Liver (tissue), 9 donors: ENCODE results near the gene CHRM2. TPM values are rescaled to one million over a fixed set of nuclear protein-coding genes. Genes with fewer than 3 reads are reported as not detected.

Experiments
- DNase-seq: peaks from one replicate; pipeline ENCODE4 v3.0.0-alpha.2; 2017; ENCODE audit warnings: low spot score
- H3K27ac ChIP-seq, 2 donors: one replicate each; pipeline ENCODE4 v1.7.0; 2013; ENCODE audit warnings: inconsistent platforms in 2 of 2, low read length in 2 of 2, control low read depth in 1 of 2, low read depth in 1 of 2, mild to moderate bottlenecking in 1 of 2
- H3K27me3 ChIP-seq, 4 donors: one replicate each; pipeline versions ENCODE4 v1.6.1 to v1.7.0; 2013; ENCODE audit warnings: low read length in 3 of 4, inconsistent platforms in 1 of 4, mild to moderate bottlenecking in 1 of 4, moderate library complexity in 1 of 4; ENCODE audit not compliant: control insufficient read depth in 4 of 4, insufficient read depth in 4 of 4
- H3K36me3 ChIP-seq, 4 donors: one replicate each; pipeline versions ENCODE4 v1.6.1 to v1.7.0; 2013; ENCODE audit warnings: low read length in 3 of 4, mild to moderate bottlenecking in 3 of 4, low read depth in 1 of 4, moderate library complexity in 1 of 4; ENCODE audit not compliant: control insufficient read depth in 4 of 4, insufficient read depth in 3 of 4
- H3K4me1 ChIP-seq, 4 donors: one replicate each; pipeline versions ENCODE4 v1.6.1 to v1.7.0; 2013; ENCODE audit warnings: low read length in 3 of 4, mild to moderate bottlenecking in 3 of 4, moderate library complexity in 1 of 4; ENCODE audit not compliant: control insufficient read depth in 4 of 4, insufficient read depth in 4 of 4
- H3K4me3 ChIP-seq, 3 donors: one replicate each; pipeline versions ENCODE4 v1.6.1 to v1.7.0; 2013; ENCODE audit warnings: low read length in 3 of 3, control low read depth in 1 of 3, low read depth in 1 of 3, mild to moderate bottlenecking in 1 of 3
- H3K9ac ChIP-seq, 2 donors: one replicate each; pipeline ENCODE4 v1.7.0; 2013; ENCODE audit warnings: low read length in 2 of 2, mild to moderate bottlenecking in 2 of 2, moderate library complexity in 2 of 2, control low read depth in 1 of 2, low read depth in 1 of 2
- H3K9me3 ChIP-seq, 4 donors: one replicate each; pipeline versions ENCODE4 v1.6.1 to v1.7.0; 2013; ENCODE audit warnings: low read length in 3 of 4; ENCODE audit not compliant: control insufficient read depth in 4 of 4
- EGR1 ChIP-seq, 2 donors: IDR thresholded peaks; 2 replicates each; pipeline ENCODE4 v1.6.1; 2016 to 2018; ENCODE audit warnings: antibody characterized with exemption in 2 of 2, low read depth in 2 of 2
- FOXA1 ChIP-seq: IDR thresholded peaks from 2 replicates; pipeline ENCODE4 v1.6.1; 2016; ENCODE audit warnings: antibody characterized with exemption
- FOXA2 ChIP-seq: IDR thresholded peaks from 2 replicates; pipeline ENCODE4 v1.6.1; 2016; ENCODE audit warnings: antibody characterized with exemption
- HNF4A ChIP-seq, 2 donors: conservative IDR thresholded peaks; 2 replicates each; pipeline ENCODE4 v1.6.1; 2016; ENCODE audit warnings: antibody characterized with exemption in 2 of 2, mild to moderate bottlenecking in 2 of 2
- HNF4G ChIP-seq: IDR thresholded peaks from 2 replicates; pipeline ENCODE4 v1.6.1; 2016; ENCODE audit warnings: antibody characterized with exemption
- JUND ChIP-seq, 2 donors: IDR thresholded peaks; 2 replicates each; pipeline ENCODE4 v1.6.1; 2016; ENCODE audit warnings: antibody characterized with exemption in 2 of 2
- RAD21 ChIP-seq, 2 donors: IDR thresholded peaks; 2 replicates each; pipeline ENCODE4 v1.6.1; 2016; ENCODE audit warnings: antibody characterized with exemption in 2 of 2, mild to moderate bottlenecking in 2 of 2
- TAF1 ChIP-seq: conservative IDR thresholded peaks from 2 replicates; pipeline ENCODE4 v1.6.1; 2016; ENCODE audit warnings: antibody characterized with exemption, mild to moderate bottlenecking
- YY1 ChIP-seq: IDR thresholded peaks from 2 replicates; pipeline ENCODE4 v1.6.1; 2016; ENCODE audit warnings: antibody characterized with exemption, mild to moderate bottlenecking
- WGBS: extraction: QIAGEN DNeasy Blood & Tissue Kit; methylation state at CpG from one replicate; pipeline ENCODE4 v1.1.7; 2013; 5-methylcytosine and 5-hydroxymethylcytosine counted together
- polyA plus RNA-seq, 2 donors: library from polyadenylated mRNA; stranded (reverse) in 1 of 2; unstranded in 1 of 2; fragments of 200-250 nt in 1 of 2; fragments of >200 nt in 1 of 2; fragmentation: Nextera tagmentation in 1 of 2; extraction: Ambion mirVana in 1 of 2; gene quantifications; one replicate each; pipeline versions ENCODE4 v1.2.1 to v1.2.3, GENCODE V29; 2013 to 2015
- total RNA-seq, 2 donors: library from RNA; depleted of rRNA; stranded (reverse); fragments of >200 nt; gene quantifications; one replicate each; pipeline ENCODE4 v1.2.3, GENCODE V29; 2014
- TF ChIP-seq, protein P1 (sequence below): IDR thresholded peaks from 2 replicates; pipeline ENCODE4 v1.6.1; 2016; ENCODE audit warnings: antibody characterized with exemption
- TF ChIP-seq, protein P2 (sequence below): IDR thresholded peaks from 2 replicates; pipeline ENCODE4 v1.6.1; 2016; ENCODE audit warnings: antibody characterized with exemption
- TF ChIP-seq, protein P3 (sequence below): fragments of 150-350 bp; IDR thresholded peaks from 2 replicates; pipeline ENCODE4 v1.5.1; 2017; ENCODE audit warnings: improper control_type of control experiment, low read depth, low read length; ENCODE audit not compliant: missing input control
- TF ChIP-seq, protein P4 (sequence below): IDR thresholded peaks from 2 replicates; pipeline ENCODE4 v1.6.1; 2016; ENCODE audit warnings: antibody characterized with exemption
- TF ChIP-seq, protein P5 (sequence below): IDR thresholded peaks from 2 replicates; pipeline ENCODE4 v1.6.1; 2016; ENCODE audit warnings: antibody characterized with exemption, mild to moderate bottlenecking
- donor health status: healthy.
- donor health status: healthy.
- donor health status: healthy.
- donor health status: healthy.
- donor health status: healthy.

CHRM2 gene
- total and polyA plus RNA-seq, 4 donors, result 0.08 to 1.2 (median 0.30) TPM

DNA sequence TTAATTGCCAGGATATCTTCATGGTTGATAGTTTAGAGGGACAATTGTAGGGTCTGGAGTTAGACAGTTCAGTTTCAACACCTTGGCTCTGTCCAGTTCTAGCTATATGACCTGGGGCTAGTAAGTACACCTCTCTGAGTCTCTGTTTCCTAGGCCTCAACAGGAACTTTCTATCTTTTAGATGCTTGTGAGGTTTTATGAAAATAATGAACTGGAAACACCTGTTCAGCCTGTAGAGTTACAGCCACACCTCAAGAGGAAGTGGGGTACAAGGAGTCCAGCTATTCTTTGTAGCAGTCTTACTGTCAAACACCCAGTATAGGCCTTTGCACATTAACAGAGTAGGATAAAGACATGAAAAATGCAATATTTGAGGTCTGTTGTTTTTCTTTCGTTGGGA, 73.4 kb downstream of the CHRM2 start:
- no peak overlapping the region for H3K9ac ChIP-seq
- 61% methylated on average over 1 of the region's 1 CpG for WGBS
- no peaks in the 10 kb centered on the region for H3K9me3 ChIP-seq
- no peak overlapping the region for H3K27ac ChIP-seq
- DNase-seq, result no peak
- TF ChIP-seq, protein P1, sequence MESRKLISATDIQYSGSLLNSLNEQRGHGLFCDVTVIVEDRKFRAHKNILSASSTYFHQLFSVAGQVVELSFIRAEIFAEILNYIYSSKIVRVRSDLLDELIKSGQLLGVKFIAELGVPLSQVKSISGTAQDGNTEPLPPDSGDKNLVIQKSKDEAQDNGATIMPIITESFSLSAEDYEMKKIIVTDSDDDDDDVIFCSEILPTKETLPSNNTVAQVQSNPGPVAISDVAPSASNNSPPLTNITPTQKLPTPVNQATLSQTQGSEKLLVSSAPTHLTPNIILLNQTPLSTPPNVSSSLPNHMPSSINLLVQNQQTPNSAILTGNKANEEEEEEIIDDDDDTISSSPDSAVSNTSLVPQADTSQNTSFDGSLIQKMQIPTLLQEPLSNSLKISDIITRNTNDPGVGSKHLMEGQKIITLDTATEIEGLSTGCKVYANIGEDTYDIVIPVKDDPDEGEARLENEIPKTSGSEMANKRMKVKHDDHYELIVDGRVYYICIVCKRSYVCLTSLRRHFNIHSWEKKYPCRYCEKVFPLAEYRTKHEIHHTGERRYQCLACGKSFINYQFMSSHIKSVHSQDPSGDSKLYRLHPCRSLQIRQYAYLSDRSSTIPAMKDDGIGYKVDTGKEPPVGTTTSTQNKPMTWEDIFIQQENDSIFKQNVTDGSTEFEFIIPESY, result no peak
- TF ChIP-seq, protein P2, sequence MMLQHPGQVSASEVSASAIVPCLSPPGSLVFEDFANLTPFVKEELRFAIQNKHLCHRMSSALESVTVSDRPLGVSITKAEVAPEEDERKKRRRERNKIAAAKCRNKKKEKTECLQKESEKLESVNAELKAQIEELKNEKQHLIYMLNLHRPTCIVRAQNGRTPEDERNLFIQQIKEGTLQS, result no peak
- no peak for TF ChIP-seq FOXA2
- no peak for TF ChIP-seq EGR1 (IDR thresholded peaks at IDR 0.05; ENCODE audit: low read depth in 2 of 2)
- TF ChIP-seq JUND (IDR thresholded peaks at IDR 0.05), result no peak
- TF ChIP-seq RAD21 (IDR thresholded peaks at IDR 0.05), result no peak
- H3K27me3 ChIP-seq, result no peaks in the 10 kb centered on the region
- no peaks in the 10 kb centered on the region for H3K4me1 ChIP-seq
- no peak overlapping the region for H3K4me3 ChIP-seq
- no peaks in the 10 kb centered on the region for H3K36me3 ChIP-seq

DNA sequence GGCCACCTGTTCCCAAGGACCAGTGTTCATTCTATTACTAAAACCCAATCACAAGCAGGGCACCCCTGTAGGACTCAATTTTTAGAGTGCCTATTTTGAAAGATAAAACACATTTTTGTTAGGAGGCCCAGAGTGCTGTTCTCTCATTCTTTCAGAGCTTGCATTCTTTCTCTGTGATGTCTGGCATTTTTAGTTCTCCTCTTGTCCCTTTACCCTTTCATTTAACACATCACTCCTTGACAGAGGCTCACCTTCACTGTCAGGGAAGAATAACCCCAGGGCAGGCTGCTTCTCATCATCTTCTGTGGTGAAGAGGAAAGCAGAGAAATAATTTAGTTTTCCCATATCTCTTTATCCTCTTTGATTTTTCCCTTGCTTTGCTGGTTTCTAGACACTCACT, 73.9 kb downstream of the CHRM2 start:
- no peak overlapping the region for H3K9ac ChIP-seq
- H3K9me3 ChIP-seq, result no peaks in the 10 kb centered on the region
- no peaks in the 10 kb centered on the region for H3K4me1 ChIP-seq
- H3K27me3 ChIP-seq, result no peaks in the 10 kb centered on the region
- TF ChIP-seq, protein P3, sequence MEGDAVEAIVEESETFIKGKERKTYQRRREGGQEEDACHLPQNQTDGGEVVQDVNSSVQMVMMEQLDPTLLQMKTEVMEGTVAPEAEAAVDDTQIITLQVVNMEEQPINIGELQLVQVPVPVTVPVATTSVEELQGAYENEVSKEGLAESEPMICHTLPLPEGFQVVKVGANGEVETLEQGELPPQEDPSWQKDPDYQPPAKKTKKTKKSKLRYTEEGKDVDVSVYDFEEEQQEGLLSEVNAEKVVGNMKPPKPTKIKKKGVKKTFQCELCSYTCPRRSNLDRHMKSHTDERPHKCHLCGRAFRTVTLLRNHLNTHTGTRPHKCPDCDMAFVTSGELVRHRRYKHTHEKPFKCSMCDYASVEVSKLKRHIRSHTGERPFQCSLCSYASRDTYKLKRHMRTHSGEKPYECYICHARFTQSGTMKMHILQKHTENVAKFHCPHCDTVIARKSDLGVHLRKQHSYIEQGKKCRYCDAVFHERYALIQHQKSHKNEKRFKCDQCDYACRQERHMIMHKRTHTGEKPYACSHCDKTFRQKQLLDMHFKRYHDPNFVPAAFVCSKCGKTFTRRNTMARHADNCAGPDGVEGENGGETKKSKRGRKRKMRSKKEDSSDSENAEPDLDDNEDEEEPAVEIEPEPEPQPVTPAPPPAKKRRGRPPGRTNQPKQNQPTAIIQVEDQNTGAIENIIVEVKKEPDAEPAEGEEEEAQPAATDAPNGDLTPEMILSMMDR, result no peak
- no peak for TF ChIP-seq HNF4G
- TF ChIP-seq FOXA1, result no peak
- TF ChIP-seq, protein P1, result no peak
- TF ChIP-seq, protein P4, sequence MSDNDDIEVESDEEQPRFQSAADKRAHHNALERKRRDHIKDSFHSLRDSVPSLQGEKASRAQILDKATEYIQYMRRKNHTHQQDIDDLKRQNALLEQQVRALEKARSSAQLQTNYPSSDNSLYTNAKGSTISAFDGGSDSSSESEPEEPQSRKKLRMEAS, result no peak
- TF ChIP-seq YY1, result no peak
- no peaks in the 10 kb centered on the region for H3K36me3 ChIP-seq
- no peak overlapping the region for H3K4me3 ChIP-seq
- DNase-seq, result no peak
- H3K27ac ChIP-seq, result no peak overlapping the region

DNA sequence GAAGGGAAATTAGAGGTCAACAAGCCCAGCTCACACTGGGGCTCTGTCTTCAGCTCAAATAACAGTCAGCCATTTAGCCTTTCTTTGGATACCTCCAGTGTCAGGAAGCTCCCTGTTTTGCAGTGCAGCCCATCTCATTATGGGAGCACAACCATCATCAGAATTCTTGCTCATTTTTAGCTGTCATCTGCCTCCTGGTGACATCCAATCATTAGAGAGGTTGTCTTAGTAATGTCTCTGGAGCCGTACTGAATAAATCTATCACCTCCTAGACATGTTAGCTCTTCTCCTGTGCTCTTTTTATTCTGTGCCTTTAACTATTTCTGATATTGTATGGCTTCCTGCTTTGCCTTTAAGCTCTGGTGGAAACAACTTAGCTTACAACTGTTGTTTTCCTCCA, 74.5 kb downstream of the CHRM2 start:
- no peak for TF ChIP-seq HNF4A (conservative IDR thresholded peaks at IDR 0.05)
- no peak for TF ChIP-seq FOXA1
- no peak for TF ChIP-seq TAF1
- TF ChIP-seq, protein P5, sequence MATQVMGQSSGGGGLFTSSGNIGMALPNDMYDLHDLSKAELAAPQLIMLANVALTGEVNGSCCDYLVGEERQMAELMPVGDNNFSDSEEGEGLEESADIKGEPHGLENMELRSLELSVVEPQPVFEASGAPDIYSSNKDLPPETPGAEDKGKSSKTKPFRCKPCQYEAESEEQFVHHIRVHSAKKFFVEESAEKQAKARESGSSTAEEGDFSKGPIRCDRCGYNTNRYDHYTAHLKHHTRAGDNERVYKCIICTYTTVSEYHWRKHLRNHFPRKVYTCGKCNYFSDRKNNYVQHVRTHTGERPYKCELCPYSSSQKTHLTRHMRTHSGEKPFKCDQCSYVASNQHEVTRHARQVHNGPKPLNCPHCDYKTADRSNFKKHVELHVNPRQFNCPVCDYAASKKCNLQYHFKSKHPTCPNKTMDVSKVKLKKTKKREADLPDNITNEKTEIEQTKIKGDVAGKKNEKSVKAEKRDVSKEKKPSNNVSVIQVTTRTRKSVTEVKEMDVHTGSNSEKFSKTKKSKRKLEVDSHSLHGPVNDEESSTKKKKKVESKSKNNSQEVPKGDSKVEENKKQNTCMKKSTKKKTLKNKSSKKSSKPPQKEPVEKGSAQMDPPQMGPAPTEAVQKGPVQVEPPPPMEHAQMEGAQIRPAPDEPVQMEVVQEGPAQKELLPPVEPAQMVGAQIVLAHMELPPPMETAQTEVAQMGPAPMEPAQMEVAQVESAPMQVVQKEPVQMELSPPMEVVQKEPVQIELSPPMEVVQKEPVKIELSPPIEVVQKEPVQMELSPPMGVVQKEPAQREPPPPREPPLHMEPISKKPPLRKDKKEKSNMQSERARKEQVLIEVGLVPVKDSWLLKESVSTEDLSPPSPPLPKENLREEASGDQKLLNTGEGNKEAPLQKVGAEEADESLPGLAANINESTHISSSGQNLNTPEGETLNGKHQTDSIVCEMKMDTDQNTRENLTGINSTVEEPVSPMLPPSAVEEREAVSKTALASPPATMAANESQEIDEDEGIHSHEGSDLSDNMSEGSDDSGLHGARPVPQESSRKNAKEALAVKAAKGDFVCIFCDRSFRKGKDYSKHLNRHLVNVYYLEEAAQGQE, result no peak
- TF ChIP-seq JUND (IDR thresholded peaks at IDR 0.05), result no peak
- TF ChIP-seq HNF4G, result no peak
- Histone ChIP-seq H3K9ac (no peak overlapping the region), H3K27me3 (no peaks in the 10 kb centered on the region), H3K9me3 (no peaks in the 10 kb centered on the region), H3K4me3 (no peak overlapping the region), H3K27ac (no peak overlapping the region), H3K4me1 (no peaks in the 10 kb centered on the region), H3K36me3 (no peaks in the 10 kb centered on the region)
- 69% methylated on average over 1 of the region's 1 CpG for WGBS
- no peak for DNase-seq
